ENCODE data around the gene COL8A1. TPM values are rescaled to one million over a fixed set of nuclear protein-coding genes. Genes with fewer than 3 reads are reported as not detected.

COL8A1 gene
- total RNA-seq, 1 experiment from 2014 or later = 0.13 TPM

- ATAC-seq (no peak), DNase-seq (ENCODE audit: low read depth, low spot score) (no peak)
- peaks cover 7% of the 10 kb centered on the region; the same call in 1 of the 2 replicates for H3K27me3 ChIP-seq (ENCODE audit: control insufficient read depth, insufficient read depth, low read length)
- ChIA-PET POLR2A (no interaction called here), CTCF (no interaction called here)
- TF ChIP-seq SIN3A (IDR thresholded peaks at IDR 0.05; ENCODE audit: borderline replicate concordance, insufficient read depth, low read depth, low read length) (no peak), REST (IDR thresholded peaks at IDR 0.05; ENCODE audit: insufficient read depth in 1 of 2, low read depth in 2 of 2, low read length in 1 of 2) (no peak), CTCF (IDR thresholded peaks at IDR 0.05) (no peak), TCF7L2 (IDR thresholded peaks at IDR 0.05; ENCODE audit: low read depth, low read length) (no peak), POLR2AphosphoS5 (IDR thresholded peaks at IDR 0.05; ENCODE audit: low read depth, low read length) (no peak)
- H3K36me3 ChIP-seq (ENCODE audit: control insufficient read depth, insufficient read depth, low read length) = no peaks in the 10 kb centered on the region
- BruUV-seq (replicated peaks) = no TSS peak
- no peak overlapping the region for H3K4me3 ChIP-seq (ENCODE audit: low read depth in 2 of 2, low read length in 2 of 2)
- in situ Hi-C loops (cut with HindIII; ENCODE audit: low pct_unique_long_range_greater_than_20kb, low sequenced_read_pairs) (no loop called here), intact Hi-C loops (cut with micrococcal nuclease; ENCODE audit: unreplicated experiment) (no loop called here)
- no peaks in the 10 kb centered on the region for H3K4me1 ChIP-seq (ENCODE audit: control insufficient read depth, insufficient read depth, low read length)
- H3K9me3 ChIP-seq (ENCODE audit: control insufficient read depth, insufficient read depth, low read depth, low read length) = no peaks in the 10 kb centered on the region
- no peak overlapping the region for H3K27ac ChIP-seq (ENCODE audit: low read length)
Observed at GRCh38 chr3:99625643-99626416, 12.6 kb upstream of the COL8A1 start.

- H3K27ac ChIP-seq (ENCODE audit: low read length) = no peak overlapping the region
- peaks cover 7% of the 10 kb centered on the region; the same call in 1 of the 2 replicates for H3K27me3 ChIP-seq (ENCODE audit: control insufficient read depth, insufficient read depth, low read length)
- in situ Hi-C loops (cut with HindIII; ENCODE audit: low pct_unique_long_range_greater_than_20kb, low sequenced_read_pairs) (no loop called here), intact Hi-C loops (cut with micrococcal nuclease; ENCODE audit: unreplicated experiment) (no loop called here)
- BruUV-seq (replicated peaks) = no TSS peak
- ATAC-seq (no peak), DNase-seq (ENCODE audit: low read depth, low spot score) (no peak)
- POLR2A ChIA-PET = no interaction called here
- TF ChIP-seq CTCF (IDR thresholded peaks at IDR 0.05) (no peak), REST (IDR thresholded peaks at IDR 0.05; ENCODE audit: insufficient read depth in 1 of 2, low read depth in 2 of 2, low read length in 1 of 2) (no peak), POLR2AphosphoS5 (IDR thresholded peaks at IDR 0.05; ENCODE audit: low read depth, low read length) (no peak), SIN3A (IDR thresholded peaks at IDR 0.05; ENCODE audit: borderline replicate concordance, insufficient read depth, low read depth, low read length) (no peak), TCF7L2 (IDR thresholded peaks at IDR 0.05; ENCODE audit: low read depth, low read length) (no peak)
- H3K4me3 ChIP-seq (ENCODE audit: low read depth in 2 of 2, low read length in 2 of 2) = no peak overlapping the region
- no peaks in the 10 kb centered on the region for H3K36me3 ChIP-seq (ENCODE audit: control insufficient read depth, insufficient read depth, low read length)
- H3K4me1 ChIP-seq (ENCODE audit: control insufficient read depth, insufficient read depth, low read length) = no peaks in the 10 kb centered on the region
- no peaks in the 10 kb centered on the region for H3K9me3 ChIP-seq (ENCODE audit: control insufficient read depth, insufficient read depth, low read depth, low read length)
- CTCF ChIA-PET = no interaction called here
Observed at GRCh38 chr3:99626417-99626788, 12.0 kb upstream of the COL8A1 start.

All from Panc1 (cell line).